HG03066 (cell line): ENCODE data around the gene HSPA12B.

ENCODE experiments used
- ATAC-seq: cut with Tn5 transposase; IDR thresholded peaks from one replicate; pipeline ENCODE4 v1.9.1; 2021; ENCODE audit warnings: low read depth; ENCODE audit not compliant: unreplicated experiment

Gene HSPA12B

DNA sequence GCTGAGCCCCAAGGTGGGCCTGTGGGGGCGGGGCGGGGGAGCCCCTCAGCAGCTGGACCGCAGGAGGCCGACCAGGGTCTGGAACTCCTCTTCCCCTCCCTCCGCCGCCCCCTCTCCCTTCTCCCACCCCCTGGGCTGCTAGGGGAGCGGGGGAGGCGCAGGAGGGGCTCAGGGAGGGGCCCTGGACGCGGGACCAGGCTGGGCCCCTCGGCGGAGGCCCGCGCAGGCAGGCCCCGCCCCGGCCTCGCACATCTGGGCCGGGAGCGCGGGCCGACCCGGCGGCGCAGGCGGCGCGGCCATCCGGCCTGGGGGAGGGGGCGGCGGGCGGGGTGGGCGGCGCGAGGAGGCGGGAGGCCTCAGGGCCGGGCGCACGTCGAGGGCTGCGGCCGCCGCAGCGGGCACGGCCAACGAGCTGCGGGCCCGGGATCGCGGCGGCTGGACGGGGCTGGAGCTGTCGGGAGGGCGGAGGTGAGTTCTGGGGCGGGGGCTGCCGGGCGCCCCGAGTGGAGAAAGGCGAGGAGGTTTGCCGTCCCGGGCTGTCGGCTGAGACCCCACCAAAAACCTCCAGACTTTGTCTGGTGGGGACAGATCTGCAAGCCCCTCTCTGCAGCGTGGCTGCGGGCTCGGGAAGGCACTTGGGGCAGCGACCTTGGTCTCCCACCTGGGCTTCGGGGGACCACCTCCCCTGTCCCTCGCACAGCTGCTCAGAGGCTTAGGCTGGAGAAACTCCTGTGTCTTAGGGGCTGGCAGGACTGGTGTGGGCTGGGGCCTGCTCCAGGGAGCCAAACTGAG is at the start of gene HSPA12B:
Gene HSPA12B (plus strand): TSS at position 359 of the 792 bp plus-strand sequence. CDS start 5,990 bp downstream, outside the sequence.
- no peak for ATAC-seq

DNA sequence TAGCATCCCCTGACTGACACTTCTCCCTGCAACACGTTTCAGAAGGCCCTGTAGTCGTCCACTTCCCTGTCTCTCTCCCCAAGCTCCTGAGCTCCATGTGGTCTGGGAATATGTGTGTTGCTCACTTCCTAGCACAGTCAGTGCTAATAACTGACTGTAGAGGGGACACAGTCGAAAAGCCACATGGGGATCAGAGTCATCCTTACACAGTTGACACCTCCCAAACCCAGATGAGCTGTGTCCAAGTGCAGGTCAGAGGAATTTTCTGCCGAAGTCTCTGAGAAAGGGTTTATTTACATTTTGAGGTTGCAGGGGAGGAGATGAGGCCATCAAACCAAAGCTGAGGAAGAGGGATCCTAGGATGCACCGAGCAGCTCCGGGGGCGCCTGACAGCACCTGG is 47.1 kb upstream of the HSPA12B start:
- ATAC-seq, result no peak

GRCh38 chr20:3686421-3686820 is 46.1 kb upstream of the HSPA12B start:
- no peak for ATAC-seq

DNA sequence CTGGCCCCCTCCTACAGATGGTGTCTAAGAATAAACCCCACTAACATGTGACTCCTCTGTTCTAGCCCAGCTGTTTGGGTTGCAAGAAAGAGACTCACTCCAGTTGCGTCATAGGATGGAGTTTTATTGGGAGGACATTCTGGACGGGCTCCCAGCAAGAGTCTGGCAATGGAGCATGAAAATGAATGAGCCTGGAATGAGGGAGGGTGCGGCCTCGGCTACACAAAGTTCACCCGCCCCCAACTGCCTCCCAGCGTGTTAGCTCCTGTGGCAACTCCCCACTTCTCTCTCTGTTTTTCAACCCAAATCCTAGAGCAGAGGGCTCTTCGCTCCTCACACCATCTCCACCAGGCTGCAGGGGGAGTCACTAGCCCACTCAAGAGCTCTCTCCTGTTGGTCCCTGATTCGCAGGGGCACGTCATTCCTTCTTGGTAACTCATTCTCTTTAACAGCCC is 45.6 kb upstream of the HSPA12B start:
- no peak for ATAC-seq

DNA sequence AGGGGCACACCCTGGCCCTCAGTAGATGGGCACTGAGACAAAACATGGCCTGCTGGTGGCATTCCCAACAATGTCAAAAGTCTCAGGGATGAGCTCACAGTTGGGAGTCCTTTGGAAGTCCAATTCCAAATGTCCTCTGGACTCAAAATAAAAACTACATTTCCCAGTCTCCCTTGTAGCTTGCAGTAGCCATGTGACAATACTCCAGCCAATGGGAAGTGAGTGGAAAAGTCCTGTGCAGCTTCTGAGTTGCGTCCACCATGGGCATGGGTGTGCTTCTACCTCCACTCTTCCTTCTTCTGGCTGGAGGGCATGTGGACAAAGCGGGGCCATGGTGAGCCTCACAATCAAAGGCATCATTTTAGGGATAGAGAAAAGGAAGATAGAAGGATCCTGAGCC is 44.8 kb upstream of the HSPA12B start:
- no peak for ATAC-seq

DNA sequence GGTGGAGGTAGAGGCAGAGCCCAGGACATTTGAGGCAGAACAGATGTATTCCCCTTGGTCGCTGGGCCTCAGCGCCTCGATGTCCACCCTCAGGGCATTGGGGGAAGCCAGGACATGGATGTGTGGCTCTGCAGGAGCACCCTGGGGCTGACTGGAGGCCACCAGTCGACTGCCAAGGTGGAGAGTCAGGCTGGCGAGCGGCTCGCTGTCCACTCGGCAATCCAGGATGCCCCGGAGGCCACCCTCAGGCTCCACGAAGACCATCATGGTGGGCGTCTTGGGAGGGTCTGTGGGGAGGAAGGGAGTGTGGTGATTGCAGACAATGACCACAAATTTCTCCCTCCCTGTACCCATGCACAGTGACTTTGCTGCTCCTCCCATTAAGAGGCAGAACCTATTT is 42.5 kb upstream of the HSPA12B start:
- ATAC-seq, result no peak

GRCh38 chr20:3690413-3690812 is 42.1 kb upstream of the HSPA12B start:
- no peak for ATAC-seq

GRCh38 chr20:3691306-3691705 is 41.2 kb upstream of the HSPA12B start:
- no peak for ATAC-seq

- no peak for ATAC-seq
These were observed 40.6 kb upstream of the HSPA12B start for GRCh38 chr20:3691897-3692296.

DNA sequence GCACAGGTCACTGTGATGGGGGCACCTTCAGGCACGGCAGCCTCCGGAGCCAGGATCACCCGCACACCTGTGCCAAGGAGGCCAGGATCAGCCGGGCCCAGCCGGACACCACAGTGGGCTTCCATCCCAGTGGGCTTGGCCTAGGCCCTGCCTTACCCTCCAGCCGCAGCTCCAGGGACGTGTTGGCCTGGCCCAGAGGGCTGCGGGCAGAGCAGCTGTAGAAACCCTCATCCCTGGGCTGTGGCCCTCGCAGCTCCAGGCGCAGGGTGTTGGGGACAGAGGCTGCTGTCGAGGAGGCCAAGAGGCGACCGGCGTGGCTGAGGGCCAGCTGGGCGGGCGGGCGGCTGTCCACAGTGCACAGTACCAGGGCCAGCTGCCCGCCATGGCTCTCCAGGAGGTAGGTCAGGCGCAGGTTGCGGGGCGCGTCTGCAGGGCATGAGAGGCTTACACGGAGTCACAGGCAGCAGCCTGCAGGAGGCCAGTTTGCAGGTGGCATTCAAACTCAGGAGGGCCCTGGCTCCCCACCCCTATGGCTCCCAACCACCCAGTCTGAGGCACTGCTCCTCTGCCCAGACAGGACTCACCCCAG is 39.7 kb upstream of the HSPA12B start:
- no peak for ATAC-seq

DNA sequence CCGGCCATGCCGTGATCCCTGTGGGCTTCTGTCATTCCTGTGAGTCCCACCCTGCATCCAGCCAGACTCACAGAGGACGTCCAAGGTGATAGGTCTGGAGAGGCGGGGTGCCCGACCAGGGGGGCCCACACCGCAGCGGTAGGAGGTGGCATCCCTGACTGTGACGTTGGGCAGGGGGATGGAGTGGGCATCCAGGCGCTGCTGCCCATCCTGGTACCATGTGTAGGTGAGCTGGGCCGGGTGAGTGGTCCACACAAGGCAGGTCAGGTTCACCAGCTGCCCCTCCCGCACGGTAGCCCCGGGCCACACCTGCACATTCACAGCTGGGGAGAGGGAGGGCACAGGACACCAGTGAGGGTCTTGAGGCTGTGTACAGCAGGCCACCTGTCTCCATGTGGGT is 39.1 kb upstream of the HSPA12B start:
- no peak for ATAC-seq

DNA sequence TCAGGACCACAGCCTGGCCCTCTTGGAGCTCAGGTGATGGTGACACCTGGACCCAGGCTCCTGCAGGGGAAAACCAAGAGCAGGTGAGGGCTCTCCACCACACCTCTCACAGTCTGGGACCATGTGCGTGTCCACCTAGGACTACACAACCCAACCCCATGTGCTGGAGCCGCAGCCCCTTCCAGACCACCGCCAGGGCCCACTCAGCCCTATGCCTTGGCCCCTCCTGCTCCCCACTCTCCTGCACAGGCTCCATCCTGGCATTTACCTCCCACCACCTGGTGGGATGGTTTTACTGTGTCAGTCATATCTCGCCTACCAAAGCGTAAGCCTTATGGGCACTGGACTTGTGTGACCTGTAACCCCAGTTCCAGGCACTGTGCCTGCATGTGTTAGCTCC is 37.6 kb upstream of the HSPA12B start:
- ATAC-seq, result no peak

DNA sequence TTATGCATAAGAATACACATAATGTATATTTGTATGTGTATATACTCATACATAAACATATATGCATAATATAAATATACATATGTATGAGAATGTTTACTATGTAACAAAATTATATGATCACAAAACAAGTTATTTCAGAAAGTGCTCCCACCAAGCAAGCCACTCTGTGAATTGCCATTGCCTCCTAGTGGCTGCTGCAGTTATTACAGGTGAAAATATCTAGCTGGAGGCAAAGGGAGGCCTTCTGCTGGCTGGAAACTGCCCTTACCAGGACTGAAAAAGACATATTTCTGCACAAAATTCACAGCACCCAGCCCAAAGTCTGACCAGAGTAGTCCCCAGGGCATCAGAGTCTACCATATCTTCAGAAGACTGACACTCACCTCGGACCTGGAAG is 36.3 kb upstream of the HSPA12B start:
- ATAC-seq, result no peak

DNA sequence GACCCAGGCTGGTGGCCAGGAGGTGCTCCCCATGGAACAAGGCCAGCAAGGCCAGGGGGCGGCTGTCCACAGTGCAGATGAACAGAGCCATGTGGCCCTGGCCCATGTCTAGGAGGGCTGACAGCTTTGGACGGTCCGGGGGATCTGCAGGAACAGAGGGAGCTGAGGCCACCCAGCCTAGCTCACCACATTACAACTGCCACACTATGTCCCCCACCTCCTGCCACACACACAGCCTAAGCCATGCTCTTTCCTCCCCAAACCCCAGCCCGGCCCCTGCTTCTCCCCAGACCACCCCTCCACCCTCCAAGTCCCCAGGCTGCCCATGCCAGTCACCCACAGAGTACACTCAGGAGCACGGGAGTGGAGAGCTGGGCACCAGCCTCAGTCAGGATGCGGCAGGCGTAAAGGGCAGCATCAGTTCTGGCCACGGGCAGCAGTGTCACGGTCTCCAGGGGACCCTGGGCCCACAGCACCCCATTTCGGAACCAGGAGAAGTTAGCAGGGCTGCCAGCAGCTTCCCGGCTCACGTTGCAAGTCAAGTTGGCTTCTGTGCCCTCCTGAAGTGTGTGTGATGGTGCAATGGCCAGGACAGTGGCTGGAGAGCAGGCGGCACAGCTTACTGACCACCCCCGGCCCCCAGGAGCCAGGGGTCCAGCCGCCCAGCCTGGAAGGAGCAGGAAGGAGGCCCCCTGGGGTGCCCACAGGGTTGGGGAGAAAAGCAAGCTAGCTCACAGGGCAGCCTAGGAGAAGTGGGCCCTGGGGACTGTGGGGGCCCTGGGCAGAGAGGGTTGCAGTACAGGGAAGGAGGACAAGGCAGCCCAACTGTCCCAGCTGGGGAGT is 35.5 kb upstream of the HSPA12B start:
- ATAC-seq, result no peak

DNA sequence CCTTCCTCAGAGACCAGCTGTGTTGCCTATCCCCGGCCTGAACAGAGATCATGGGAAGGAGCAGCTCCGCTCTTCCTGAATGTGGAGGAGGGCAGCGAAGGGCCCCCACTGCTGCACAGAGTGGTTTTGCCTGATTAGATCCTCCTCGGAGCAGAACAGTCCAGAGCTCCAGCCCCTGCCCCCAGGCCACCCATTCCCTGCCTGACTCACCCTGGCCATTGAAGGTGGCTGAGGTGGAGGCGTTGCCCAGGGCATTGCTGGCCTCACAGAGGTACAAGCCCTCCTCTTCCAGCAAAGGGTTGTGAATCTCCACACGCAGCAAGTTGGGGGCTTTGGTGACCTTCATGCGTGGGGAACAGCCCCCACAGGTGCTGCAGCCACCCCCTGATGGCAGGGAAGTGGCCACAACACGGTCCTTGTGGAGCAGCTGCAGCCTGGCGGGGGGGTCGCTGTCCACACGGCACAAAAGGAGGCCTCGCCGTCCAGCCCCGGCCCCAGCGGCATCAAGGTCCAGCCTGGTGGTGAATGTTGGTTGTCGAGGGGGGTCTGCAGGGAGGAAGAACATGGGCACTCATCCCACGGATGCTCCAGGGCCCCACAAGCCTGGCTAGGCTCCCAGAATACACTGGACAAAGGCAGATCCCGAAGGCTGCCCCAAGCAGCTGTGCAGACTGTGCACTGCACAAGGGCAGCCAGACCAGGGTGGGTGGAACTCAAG is 34.7 kb upstream of the HSPA12B start:
- no peak for ATAC-seq

- ATAC-seq, result no peak
These were observed 33.9 kb upstream of the HSPA12B start for GRCh38 chr20:3698591-3699001.

DNA sequence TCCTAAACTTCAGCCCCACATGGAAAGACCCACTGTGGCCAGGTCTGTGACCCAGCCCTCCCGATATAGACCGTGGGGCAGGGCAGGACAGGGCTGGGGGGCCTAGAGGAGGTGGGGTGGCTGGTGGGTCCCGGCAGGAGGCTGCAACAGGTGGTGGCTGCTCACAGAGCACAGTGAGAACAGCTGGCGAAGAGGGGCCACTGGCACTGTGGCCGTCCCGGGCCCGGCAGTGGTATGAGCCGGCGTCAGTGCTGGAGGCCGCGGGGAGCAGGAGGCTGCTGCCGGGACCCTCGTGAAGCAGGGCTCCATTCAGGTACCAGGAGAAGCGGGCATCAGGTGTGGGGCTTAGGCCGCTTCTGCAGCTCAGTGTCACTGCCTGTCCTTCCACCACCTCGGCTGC is 33.4 kb upstream of the HSPA12B start:
- ATAC-seq, result no peak

- ATAC-seq, result no peak
These were observed 31.2 kb upstream of the HSPA12B start for GRCh38 chr20:3701061-3701998.

- ATAC-seq, result no peak
These were observed 29.7 kb upstream of the HSPA12B start for GRCh38 chr20:3702611-3703391.
